AG09309 (cell line): ENCODE data around the gene PKD2.

Experiments
- DNase-seq: peaks from one replicate; pipeline ENCODE4 v3.0.0-alpha.2; 2010; ENCODE audit warnings: low read depth
- H3K4me3 ChIP-seq: 2 replicates; pipeline ENCODE4 v1.5.1; 2011; ENCODE audit warnings: mild to moderate bottlenecking, low read depth, low read length, moderate library complexity; ENCODE audit not compliant: control insufficient read depth
- TF ChIP-seq, protein P1 (sequence below): IDR thresholded peaks from 2 replicates; pipeline ENCODE4 v1.5.1; 2011; ENCODE audit warnings: mild to moderate bottlenecking, low read depth, low read length, inconsistent platforms; ENCODE audit not compliant: insufficient read depth, control insufficient read depth; ENCODE audit errors: missing control alignments

Gene PKD2

DNA sequence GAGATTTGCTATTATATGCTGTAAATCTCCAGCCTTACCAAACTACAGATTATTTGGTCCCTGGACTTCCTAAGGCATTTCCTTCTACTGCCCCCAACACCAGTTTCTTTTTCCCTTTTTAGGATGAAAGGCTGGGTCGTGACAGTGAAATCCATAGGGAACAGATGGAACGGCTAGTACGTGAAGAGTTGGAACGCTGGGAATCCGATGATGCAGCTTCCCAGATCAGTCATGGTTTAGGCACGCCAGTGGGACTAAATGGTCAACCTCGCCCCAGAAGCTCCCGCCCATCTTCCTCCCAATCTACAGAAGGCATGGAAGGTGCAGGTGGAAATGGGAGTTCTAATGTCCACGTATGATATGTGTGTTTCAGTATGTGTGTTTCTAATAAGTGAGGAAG lies 67.9 kb downstream of the PKD2 start:
- H3K4me3 ChIP-seq, result no peak overlapping the region

DNA sequence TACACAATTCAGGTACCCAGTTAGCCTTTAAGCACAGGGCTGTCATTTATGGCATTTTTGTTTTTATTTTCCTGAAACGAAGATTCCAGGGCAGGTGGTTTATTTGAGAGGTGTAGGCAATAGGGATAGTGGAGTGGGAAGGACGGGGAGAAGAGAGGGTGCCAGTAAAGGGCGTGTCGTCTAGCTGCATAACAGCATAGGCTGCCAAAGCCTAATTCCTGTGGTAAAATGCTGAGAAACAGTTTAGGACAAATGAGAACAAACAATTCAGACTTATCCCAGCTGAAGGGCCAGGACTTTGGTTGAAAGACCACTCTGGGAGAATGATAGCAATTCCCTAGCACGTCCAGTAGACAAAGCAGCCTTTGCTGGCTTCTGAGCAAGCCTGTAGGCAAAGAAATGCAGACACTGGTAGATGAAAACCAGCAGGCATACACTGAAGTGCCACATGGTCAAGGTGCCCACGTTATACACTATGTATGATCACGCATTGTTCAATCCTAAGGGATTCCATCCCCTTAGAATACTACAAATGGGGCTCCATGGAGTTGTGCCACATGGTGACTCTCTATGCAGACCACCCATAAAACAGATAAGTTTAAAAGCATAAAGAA lies 70.6 kb downstream of the PKD2 start:
- no peak overlapping the region for H3K4me3 ChIP-seq
- peak; percentile 1 for DNase-seq
- TF ChIP-seq, protein P1, sequence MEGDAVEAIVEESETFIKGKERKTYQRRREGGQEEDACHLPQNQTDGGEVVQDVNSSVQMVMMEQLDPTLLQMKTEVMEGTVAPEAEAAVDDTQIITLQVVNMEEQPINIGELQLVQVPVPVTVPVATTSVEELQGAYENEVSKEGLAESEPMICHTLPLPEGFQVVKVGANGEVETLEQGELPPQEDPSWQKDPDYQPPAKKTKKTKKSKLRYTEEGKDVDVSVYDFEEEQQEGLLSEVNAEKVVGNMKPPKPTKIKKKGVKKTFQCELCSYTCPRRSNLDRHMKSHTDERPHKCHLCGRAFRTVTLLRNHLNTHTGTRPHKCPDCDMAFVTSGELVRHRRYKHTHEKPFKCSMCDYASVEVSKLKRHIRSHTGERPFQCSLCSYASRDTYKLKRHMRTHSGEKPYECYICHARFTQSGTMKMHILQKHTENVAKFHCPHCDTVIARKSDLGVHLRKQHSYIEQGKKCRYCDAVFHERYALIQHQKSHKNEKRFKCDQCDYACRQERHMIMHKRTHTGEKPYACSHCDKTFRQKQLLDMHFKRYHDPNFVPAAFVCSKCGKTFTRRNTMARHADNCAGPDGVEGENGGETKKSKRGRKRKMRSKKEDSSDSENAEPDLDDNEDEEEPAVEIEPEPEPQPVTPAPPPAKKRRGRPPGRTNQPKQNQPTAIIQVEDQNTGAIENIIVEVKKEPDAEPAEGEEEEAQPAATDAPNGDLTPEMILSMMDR, result no peak

More for the DNA sequence above, 67.9 kb downstream of the PKD2 start:
- DNase-seq, result no peak
- TF ChIP-seq, protein P1, result no peak

DNA sequence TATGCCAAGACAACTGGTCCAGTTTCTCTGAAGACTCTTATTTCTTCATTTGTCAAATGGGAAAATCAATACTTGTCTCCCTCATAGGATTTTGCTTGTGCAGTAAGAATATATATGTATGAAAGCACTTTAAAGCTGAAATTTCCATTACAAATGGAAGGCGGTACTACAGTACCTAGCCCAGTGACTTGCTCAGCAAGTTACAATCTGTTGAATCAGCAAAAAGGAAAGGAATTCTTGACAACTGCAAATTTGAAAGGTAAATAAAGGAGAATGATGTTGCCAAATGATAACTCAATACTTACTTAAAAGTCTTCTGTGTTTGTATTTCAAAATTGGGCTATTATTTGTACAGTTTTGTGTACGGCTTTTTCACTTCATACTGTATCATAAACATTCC lies 71.1 kb downstream of the PKD2 start:
- DNase-seq, result no peak
- no peak overlapping the region for H3K4me3 ChIP-seq
- TF ChIP-seq, protein P1, result no peak

DNA sequence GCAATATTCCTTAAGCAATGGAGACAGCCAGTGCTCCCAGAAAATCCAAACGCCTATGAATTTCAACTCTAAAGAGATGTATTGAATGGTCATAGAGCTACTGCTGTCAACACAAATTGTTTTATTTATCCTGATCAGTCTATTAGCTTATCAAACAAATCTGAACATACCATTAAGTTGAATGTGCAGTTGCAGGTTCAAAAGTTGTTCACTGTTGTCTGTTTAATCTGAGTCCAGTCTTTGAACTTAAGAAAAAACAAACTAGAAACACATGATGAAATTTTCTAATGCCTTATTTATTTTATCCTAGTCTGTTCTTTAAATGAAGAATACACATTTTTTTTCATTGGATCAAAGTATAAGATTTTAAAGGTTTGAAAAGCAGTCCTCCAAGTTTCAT lies 73.2 kb downstream of the PKD2 start:
- DNase-seq, result no peak
- H3K4me3 ChIP-seq, result no peak overlapping the region
- TF ChIP-seq, protein P1, result no peak

DNA sequence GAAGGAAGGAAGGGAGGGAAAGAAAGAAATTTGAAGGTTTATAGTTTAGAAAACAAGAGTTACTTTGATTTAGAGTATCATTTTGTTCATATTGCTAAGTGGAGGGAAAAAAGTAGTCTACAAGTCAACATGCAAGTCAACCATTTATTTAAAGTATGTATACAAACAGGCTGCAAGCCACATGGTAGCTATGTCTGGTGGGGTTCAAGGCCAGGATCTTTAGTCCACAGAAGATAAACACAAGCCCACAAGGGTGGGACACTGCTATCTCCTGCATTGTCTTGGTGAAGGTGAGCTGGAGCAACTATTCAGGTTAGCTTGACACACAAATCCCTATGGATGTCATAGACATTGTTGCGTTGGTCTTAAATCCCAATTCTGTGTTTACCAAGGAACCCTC lies 79.6 kb downstream of the PKD2 start:
- DNase-seq, result no peak
- TF ChIP-seq, protein P1, result no peak
- H3K4me3 ChIP-seq, result no peak overlapping the region

DNA sequence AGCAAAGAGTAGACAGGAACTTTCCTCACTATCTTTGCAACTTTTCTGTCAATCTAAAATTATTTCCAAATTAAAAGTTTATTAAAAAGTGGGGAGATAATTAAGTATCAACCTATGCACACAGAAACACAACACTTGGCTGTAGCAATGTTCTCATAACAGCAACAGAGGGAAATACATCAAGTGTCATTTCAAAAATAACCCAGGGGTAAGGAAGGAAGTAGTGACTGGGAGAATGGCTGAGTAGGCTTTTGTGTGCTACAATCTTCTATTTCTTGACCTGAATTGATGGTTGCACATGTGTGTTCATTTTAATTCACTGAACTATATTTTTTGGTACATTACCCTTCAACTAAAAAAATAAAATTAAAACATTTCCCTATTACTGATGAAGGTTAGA lies 83.5 kb downstream of the PKD2 start:
- DNase-seq, result no peak
- H3K4me3 ChIP-seq, result no peak overlapping the region
- TF ChIP-seq, protein P1, result no peak
